Progenitor cell of endocrine pancreas (in vitro differentiated cells): ENCODE measurements around the gene MOB3C. TPM values are rescaled to one million over a fixed set of nuclear protein-coding genes. Genes with fewer than 3 reads are reported as not detected.

Experiments
- DNase-seq: peaks from one replicate; pipeline ENCODE4 v3.0.0; 2021; ENCODE audit warnings: low spot score; ENCODE audit not compliant: unreplicated experiment
- H3K27ac Mint-ChIP-seq: 2 replicates; pipeline ENCODE4 v1.8.0; 2021; ENCODE audit warnings: mild to moderate bottlenecking, moderate library complexity, mixed read lengths
- H3K27me3 Mint-ChIP-seq: 2 replicates; pipeline ENCODE4 v1.8.0; 2021; ENCODE audit warnings: mixed read lengths
- H3K36me3 Mint-ChIP-seq: 2 replicates; pipeline ENCODE4 v1.8.0; 2022; ENCODE audit warnings: mixed read lengths; ENCODE audit not compliant: insufficient read depth
- H3K4me1 Mint-ChIP-seq: 2 replicates; pipeline ENCODE4 v1.8.0; 2021; ENCODE audit warnings: low read depth, mixed read lengths
- H3K4me3 Mint-ChIP-seq: 2 replicates; pipeline ENCODE4 v1.8.0; 2021; ENCODE audit warnings: low read depth, mild to moderate bottlenecking, moderate library complexity, mixed read lengths
- H3K9me3 Mint-ChIP-seq: 2 replicates; pipeline ENCODE4 v1.8.0; 2021; ENCODE audit warnings: low read depth, mixed read lengths
- total RNA-seq: library from RNA; stranded (reverse); gene quantifications from 2 replicates; pipeline ENCODE4 v1.2.1, GENCODE V29; 2021
- TF ChIP-seq, protein P1 (sequence below): fragments of 200-600 bp; sonication (generic); IDR thresholded peaks from one replicate; pipeline ENCODE4 v1.5.0; 2021; ENCODE audit warnings: antibody characterized with exemption, mild to moderate bottlenecking; ENCODE audit not compliant: unreplicated experiment

MOB3C gene
- total RNA-seq, 1 donor from 2014 or later = 5.5 TPM

DNA sequence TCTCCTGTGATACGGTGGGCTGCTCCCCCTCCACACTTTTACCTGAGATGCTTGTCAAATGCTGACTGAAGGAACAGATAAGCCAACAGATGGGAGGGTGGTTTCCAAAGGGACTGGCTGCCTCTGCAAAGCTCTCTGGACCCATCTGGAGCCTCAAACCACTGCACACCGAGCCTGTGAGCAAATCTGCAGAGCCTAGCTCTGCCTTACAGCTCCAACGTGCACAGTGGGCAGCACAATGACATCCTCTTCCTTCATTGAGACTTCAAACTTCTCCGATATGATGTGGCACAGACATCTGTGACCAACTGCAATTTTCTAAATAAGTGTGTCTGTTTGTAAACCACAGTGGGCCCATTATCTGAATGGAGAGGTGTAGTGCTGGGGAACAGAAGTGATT is 38.9 kb downstream of the MOB3C start:
- Mint-ChIP-seq H3K27me3 (no peaks in the 10 kb centered on the region), H3K27ac (no peak overlapping the region), H3K4me1 (peaks cover 15% of the 10 kb centered on the region), H3K4me3 (no peak overlapping the region), H3K36me3 (peaks cover 17% of the 10 kb centered on the region), H3K9me3 (no peaks in the 10 kb centered on the region)
- DNase-seq = no peak
- TF ChIP-seq, protein P1, sequence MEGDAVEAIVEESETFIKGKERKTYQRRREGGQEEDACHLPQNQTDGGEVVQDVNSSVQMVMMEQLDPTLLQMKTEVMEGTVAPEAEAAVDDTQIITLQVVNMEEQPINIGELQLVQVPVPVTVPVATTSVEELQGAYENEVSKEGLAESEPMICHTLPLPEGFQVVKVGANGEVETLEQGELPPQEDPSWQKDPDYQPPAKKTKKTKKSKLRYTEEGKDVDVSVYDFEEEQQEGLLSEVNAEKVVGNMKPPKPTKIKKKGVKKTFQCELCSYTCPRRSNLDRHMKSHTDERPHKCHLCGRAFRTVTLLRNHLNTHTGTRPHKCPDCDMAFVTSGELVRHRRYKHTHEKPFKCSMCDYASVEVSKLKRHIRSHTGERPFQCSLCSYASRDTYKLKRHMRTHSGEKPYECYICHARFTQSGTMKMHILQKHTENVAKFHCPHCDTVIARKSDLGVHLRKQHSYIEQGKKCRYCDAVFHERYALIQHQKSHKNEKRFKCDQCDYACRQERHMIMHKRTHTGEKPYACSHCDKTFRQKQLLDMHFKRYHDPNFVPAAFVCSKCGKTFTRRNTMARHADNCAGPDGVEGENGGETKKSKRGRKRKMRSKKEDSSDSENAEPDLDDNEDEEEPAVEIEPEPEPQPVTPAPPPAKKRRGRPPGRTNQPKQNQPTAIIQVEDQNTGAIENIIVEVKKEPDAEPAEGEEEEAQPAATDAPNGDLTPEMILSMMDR = no peak

DNA sequence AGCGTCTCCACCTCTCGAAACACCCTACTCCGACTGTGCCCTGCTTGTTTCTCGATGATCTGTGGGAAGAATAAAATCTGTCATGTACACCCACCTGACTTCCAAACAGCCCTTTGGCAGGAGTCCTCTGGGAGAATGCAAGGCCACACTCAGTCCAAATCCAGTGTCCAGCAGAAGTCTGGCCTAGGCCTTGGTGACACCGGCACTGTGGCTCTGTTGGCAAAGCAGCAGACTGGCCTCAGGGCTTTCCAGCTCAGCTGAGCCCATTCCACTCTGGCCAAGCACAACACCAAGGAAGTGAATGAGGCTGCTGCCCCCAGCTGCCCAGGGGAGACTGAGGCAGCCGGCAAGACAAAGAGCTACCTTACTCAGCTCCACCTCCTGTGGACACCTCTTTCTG is 40.0 kb downstream of the MOB3C start:
- Mint-ChIP-seq H3K9me3 (no peaks in the 10 kb centered on the region), H3K4me1 (peaks cover 13% of the 10 kb centered on the region), H3K27ac (no peak overlapping the region), H3K27me3 (no peaks in the 10 kb centered on the region), H3K36me3 (peaks cover 13% of the 10 kb centered on the region), H3K4me3 (no peak overlapping the region)
- DNase-seq = no peak
- TF ChIP-seq, protein P1 = no peak

DNA sequence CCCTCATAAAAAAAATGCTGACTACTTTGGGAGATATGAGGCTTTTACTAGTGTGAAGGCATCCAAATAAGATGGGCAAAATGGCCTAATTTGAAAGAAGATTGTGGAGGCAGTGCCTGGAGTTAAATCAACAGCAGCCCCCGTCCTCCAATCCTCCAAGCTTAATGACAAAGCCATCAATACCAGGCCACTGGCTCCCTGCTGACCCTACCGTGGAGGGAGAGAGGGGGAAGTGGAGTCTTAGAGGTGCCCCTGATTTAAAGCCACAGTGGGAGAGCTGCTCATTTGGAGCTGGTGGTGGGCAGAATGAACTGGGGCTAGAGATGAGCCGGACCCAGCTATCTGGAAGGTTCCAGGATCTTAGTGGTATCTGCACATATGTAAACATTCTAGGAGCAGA is 40.8 kb downstream of the MOB3C start:
- peaks cover 12% of the 10 kb centered on the region for H3K36me3 Mint-ChIP-seq
- H3K27ac Mint-ChIP-seq = peak overlapping the region; percentile 51
- peaks cover 13% of the 10 kb centered on the region for H3K4me1 Mint-ChIP-seq
- DNase-seq = no peak
- no peak overlapping the region for H3K4me3 Mint-ChIP-seq
- TF ChIP-seq, protein P1 = no peak
- no peaks in the 10 kb centered on the region for H3K9me3 Mint-ChIP-seq
- no peaks in the 10 kb centered on the region for H3K27me3 Mint-ChIP-seq

DNA sequence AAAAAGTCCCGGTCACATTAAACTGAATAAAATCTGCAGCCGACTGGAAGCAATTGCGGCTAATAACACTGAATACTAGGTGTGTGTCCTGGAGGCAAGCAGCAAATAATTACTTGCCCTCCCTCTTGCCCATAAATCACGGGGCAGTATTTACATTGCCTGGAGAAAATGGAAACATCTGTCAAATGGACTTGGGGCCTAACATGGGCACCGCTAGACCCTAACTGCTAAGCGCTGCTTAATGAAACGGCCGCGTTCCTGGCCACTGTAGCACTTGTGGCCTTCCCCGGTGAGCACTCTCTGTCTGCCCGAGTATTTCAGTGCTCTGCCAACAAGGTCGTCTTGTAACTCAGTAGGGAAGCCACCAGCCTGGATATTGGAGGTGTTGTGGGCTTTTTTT is 41.3 kb downstream of the MOB3C start:
- Mint-ChIP-seq H3K4me3 (no peak overlapping the region), H3K27me3 (no peaks in the 10 kb centered on the region), H3K36me3 (peaks cover 9% of the 10 kb centered on the region), H3K27ac (peak overlapping the region; percentile 51), H3K9me3 (no peaks in the 10 kb centered on the region), H3K4me1 (peaks cover 13% of the 10 kb centered on the region)
- DNase-seq = no peak
- TF ChIP-seq, protein P1 = no peak

DNA sequence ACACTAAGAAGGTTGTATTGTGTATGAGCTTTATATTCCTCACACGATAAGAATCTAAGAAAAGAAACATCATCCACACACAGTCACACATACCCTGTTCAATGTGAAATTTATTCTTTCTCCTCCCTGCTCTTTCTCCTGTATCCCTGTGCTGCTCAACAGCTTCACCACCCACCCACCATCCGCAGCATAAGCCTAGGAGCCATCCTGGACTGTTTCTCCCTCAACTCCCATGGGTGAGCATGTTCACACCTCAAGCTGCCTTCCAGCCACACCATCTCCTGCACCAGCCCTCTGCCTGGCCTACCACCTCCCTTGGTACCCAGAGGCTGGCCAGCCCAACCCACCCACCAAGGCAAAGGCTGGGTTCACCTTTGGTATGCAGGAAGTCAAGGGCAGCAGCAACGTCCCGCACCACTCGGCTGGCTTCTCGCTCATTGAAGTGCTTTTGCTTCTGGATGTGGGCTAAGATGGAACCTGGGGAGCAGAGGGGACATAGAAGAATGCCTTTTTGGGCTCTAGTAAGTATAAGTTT is 44.9 kb downstream of the MOB3C start:
- TF ChIP-seq, protein P1 = no peak
- no peak for DNase-seq
- H3K4me1 Mint-ChIP-seq = peaks cover 13% of the 10 kb centered on the region
- no peak overlapping the region for H3K4me3 Mint-ChIP-seq
- H3K9me3 Mint-ChIP-seq = no peaks in the 10 kb centered on the region
- H3K27ac Mint-ChIP-seq = no peak overlapping the region
- H3K36me3 Mint-ChIP-seq = peaks cover 7% of the 10 kb centered on the region
- H3K27me3 Mint-ChIP-seq = no peaks in the 10 kb centered on the region
